ENCODE data around the gene TMEM151A.

Gene TMEM151A

DNA sequence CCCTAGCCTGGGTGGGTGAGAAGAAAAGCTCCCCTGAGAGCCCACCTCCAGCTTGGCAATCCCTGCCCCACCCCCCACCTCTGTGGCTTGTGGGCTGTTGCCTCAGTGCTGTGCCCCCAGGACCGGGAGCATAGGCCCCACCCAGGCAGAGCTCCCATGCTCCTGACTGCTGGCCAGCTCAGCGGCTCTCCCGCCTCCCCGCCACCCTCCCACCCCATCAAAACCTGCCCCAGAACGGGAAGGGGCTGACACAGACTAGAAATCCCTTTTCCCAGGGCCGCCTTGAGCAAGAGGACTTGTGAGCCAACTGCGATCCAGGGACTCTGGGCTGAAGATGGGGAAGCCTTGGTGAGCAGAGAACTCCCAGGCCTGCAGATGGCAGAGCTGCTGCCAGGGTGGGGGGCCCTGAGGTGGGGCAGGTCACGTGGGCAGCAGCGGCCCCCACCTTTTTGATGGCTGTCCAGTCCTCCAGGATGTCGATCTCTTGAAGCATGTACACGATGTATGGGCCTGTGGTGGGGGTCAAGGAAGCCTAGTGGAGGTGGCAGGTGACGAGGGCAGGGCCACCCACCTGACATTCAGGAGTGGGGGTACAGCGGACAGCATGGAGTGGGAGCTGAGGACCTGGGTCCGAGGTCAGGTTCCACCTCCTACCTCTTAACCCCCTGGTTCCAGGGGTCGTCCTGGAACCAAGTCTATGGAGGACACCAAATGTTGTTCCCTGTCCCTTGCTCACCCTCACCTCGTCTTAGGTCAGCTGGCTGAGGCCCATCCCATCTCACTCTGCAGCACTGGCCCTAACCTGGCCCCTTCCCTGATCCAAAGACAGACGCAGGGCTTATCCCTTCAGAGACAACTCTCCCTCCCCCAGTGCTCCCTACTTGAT lies 46.8 kb downstream of the TMEM151A start:
- no peak for DNase-seq

DNA sequence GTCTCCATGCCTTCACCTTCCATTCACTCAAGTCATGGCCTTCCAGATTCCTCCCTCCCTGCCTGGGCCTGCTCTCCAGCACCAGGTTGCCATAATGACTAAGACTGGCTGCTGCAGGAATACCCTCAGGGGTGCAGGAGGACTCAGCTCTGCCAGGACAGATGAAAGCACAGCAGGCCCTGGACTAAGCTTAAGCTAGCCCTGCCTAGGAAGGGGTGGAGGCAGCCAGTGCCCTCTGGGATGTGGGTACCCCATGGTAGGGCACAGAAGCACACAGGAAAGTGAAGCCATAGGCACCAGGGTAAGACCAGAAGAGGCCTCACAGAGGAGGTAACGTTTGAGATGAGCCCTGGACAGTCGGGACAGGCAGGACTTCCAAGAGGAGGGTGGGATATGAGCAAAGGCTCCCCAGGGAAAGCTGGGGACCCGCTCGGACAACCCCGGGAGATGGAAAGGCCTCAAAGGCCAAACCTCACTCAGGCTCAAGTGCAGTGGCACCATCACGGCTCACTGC lies 47.5 kb downstream of the TMEM151A start:
- no peak for DNase-seq

DNA sequence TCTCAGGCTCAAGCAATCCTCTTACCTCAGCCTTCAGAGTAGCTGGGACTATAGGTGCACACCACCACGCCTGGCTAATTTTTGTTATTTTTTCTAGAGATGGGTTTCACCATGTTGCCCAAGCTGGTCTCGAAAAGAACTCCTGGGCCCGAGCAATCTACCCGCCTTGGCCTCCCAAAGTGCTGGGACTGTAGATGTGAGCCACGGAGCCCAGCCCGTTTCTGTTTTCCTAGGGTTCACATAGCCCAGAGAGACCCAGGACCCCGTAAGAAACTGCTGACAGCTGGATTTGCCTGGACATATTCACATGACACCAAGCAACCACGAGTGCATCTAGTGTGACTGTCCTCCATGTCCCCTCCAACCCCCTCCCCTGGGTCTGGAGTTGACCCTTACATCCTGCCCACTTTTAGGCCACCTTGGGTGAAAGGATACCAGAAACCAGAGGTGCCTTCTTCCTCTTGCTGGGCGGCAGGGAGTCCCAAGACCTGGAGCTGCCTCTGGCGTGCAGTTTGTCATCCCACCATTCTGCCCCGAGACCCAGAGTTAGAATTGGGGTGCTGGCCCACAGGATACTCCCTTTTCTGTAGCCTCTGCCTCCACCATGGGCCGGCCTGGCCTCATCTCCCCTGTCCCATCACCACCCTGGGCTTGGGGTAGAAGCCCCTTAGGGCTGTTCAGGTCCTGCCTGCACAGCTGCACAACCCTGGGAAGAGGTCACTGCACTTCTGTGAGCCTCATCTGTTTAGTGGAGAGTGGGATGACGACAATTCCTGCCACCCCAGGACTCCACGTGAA lies 48.2 kb downstream of the TMEM151A start:
- DNase-seq: no peak

DNA sequence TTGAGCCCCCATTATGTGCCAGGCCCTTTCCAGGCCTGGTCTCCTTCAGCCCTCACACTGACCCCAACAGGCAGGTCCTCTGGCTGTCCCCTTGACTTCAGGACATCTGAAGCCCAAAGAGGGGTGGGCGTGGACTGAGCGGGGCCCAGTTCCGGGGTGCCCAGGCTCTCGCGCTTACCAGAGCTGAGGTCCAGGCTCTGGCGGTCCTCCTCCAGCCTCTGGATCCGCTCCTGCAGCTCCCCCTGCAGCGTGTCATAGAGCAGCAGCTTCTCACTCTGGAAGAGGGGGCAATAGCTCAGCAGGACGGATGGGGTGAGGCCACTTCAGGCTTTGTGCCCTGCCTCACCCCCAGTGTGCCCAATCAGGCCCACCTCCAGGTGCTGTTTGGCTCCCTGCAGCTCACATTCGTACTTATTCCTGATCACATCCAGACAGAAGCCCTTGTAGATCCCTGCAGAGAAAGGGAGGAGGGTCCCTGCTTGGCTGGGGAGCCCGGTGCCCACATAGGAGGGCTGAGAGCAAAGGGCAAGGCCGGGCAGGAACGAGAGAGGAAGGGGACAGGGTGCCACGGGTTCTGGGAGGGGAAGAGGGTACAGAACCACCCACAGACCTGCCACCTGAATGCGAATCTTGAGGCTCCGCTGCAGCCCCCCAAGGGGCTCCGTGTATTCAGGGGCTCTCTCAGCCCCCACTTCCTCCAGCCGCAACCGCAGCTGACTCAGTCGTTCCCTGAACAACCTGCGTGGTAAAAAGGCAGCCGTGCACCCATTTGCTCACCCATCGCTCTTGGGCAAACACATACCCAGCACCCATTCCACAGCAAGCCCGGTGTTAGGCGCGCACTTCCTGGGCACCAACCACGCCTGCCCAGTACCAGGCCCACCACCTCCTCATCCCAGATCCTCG lies 49.2 kb downstream of the TMEM151A start:
- DNase-seq: no peak

DNA sequence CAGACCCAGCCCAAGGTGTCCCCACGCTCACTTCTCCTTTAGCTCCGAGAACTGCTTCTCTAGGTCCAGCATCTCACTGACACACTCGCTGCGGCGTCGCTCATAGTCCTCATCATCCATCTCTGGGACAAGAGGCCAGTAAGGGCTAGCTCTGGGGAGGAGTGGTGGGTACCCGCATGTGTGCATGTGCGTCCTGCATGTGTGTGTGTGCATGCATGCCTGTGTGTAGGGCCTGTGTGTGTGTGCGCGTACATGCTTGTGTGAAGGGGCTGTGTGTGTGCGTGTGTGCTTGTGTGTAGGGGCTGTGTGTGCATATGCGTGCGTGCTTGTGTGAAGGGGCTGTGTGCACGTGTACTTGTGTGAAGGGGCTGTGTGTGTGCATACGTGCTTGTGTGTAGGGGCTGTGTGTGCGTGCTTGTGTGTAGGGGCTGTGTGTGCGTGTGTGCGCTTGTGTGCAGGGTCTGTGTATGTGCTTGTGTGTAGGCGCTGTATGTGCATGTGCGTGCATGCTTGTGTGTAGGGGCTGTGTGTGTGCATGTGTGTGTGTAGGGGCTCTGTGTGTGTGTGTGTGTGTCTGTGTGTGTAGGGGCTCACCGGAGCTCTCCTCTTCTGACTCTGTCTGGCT lies 49.9 kb downstream of the TMEM151A start:
- no peak for DNase-seq

DNA sequence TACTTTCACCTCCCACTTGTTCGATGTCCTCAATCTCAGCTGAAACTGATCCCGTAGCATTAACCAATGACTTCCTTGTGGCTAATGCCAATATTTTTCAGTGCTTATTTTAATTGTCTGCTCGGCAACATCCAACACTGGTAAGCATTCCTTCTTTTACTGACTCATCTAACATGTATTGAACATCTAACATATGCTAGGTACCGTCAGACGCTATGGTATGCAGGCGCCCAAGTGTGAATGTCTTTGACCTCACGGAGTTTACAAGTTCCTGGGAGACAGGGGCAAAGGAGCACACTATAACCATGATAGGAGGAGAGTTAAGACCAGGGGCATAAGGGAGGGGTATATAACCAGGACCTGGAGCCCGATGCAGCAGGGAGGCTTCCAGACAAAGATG lies 51.5 kb downstream of the TMEM151A start:
- DNase-seq: no peak

DNA sequence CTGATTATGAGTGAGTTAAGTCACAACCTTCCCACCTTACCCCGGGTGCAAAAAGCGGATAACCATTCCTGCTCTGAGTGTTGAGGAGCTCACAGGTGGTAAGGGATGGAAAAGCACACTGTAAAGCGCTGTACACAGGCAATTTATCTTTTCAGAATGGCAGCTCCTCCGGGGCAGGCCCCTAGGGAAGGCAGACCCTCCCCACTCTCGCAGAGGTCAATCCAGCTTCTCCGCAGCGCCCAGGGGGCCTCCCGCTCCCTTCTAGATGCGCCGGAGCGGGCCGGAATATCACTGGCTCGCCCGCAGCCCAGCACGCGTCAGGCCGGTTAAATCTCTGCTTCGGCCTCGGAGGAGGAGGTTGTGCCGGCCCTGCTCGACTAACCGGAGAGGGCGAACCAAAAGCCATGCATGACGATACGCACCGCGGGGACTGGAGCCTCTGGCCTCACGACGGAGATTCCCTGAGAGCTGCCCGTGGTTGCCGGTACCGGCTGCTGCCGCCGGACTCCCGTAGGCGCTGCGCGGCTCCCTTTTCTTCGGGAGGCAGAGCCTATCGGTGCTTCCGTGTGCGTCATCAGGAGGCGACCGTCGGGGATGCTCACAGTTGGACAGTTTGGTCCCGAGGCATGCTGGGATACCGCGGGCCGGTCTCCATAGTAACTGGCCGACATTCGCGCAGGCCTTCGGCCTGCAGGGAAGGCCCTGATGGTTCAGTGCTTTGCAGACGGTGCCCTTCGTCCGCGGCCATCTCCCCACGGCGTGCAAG lies 53.0 kb downstream of the TMEM151A start, which contains the start of gene BRMS1:
TSS of gene BRMS1 (minus strand) at position 555 of the 766 bp plus-strand sequence. CDS start 2,870 bp downstream, outside the sequence.
- peak; percentile 95 for DNase-seq

DNA sequence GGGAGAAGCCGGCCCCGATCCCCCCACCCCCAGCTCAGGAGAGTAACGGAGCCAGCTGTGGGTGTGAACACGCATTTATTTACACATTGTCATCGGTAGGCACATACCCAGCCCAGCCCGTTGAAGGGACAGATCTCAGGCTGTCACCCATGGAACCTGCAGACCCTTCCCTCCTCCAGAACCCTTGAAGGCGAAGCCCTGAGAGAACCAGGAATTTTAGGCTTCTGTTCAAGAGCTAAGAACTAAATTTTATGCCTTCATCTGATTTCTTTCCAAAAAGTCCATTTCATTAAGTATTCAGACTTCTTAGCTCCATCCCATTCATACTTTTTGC lies 53.6 kb downstream of the TMEM151A start:
- no peak for DNase-seq

Measured in stimulated activated CD4-positive, alpha-beta T cell treated with anti-CD3 and anti-CD28 coated beads, Interleukin-1b, Interleukin-23, amount 100 ng/mL, for 48 hours (primary cell).